Astrocyte (in vitro differentiated cells and primary cell): ENCODE data around the gene AUTS2. TPM values are rescaled to one million over a fixed set of nuclear protein-coding genes. Genes with fewer than 3 reads are reported as not detected.

ENCODE experiments used
- DNase-seq: peaks from one replicate; pipeline ENCODE4 v3.0.0-alpha.2; 2010; ENCODE audit warnings: low read depth
- FAIRE-seq: peaks from 2 replicates; lab custom pipeline; 2011; peaks lifted over from hg19 to GRCh38; lab: Jason Lieb, UNC
- H2AFZ ChIP-seq: 2 replicates; pipeline ENCODE4 v1.6.0; 2012; ENCODE audit warnings: low read depth, low read length, inconsistent platforms
- H3K27ac ChIP-seq: 2 replicates; pipeline ENCODE4 v1.5.1; 2011; ENCODE audit warnings: low read depth, low read length, inconsistent platforms
- H3K27me3 ChIP-seq: 2 replicates; pipeline ENCODE4 v1.6.0; 2011; ENCODE audit warnings: low read length, inconsistent platforms; ENCODE audit not compliant: insufficient read depth
- H3K36me3 ChIP-seq: 2 replicates; pipeline ENCODE4 v1.5.1; 2011; ENCODE audit warnings: low read length, inconsistent platforms; ENCODE audit not compliant: insufficient read depth
- H3K4me1 ChIP-seq: 2 replicates; pipeline ENCODE4 v1.5.1; 2011; ENCODE audit warnings: low read length, inconsistent platforms; ENCODE audit not compliant: insufficient read depth
- H3K4me2 ChIP-seq: 2 replicates; pipeline ENCODE4 v1.6.0; 2012; ENCODE audit warnings: low read length, inconsistent platforms
- H3K4me3 ChIP-seq: 2 replicates; pipeline ENCODE4 v1.5.1; 2011; ENCODE audit warnings: low read depth, mild to moderate bottlenecking, low read length, inconsistent platforms; ENCODE audit not compliant: insufficient read depth
- H3K79me2 ChIP-seq: 2 replicates; pipeline ENCODE4 v1.6.0; 2012; ENCODE audit warnings: mild to moderate bottlenecking, low read length, inconsistent platforms; ENCODE audit not compliant: insufficient read depth
- H3K9ac ChIP-seq: 2 replicates; pipeline ENCODE4 v1.6.0; 2012; ENCODE audit warnings: mild to moderate bottlenecking, low read length, inconsistent platforms
- H3K9me3 ChIP-seq: 2 replicates; pipeline ENCODE4 v1.5.1; 2012; ENCODE audit warnings: low read depth, mild to moderate bottlenecking, low read length, inconsistent platforms; ENCODE audit not compliant: insufficient read depth
- H4K20me1 ChIP-seq: 2 replicates; pipeline ENCODE4 v1.6.0; 2012; ENCODE audit warnings: low read length, inconsistent platforms; ENCODE audit not compliant: insufficient read depth
- H3K27ac Mint-ChIP-seq: one replicate; pipeline ENCODE4 v1.8.0; 2021; ENCODE audit warnings: mild to moderate bottlenecking, mixed read lengths; ENCODE audit not compliant: unreplicated experiment
- H3K27me3 Mint-ChIP-seq: one replicate; pipeline ENCODE4 v1.8.0; 2021; ENCODE audit warnings: low read depth, mixed read lengths; ENCODE audit not compliant: unreplicated experiment
- H3K36me3 Mint-ChIP-seq: one replicate; pipeline ENCODE4 v1.8.0; 2021; ENCODE audit warnings: low read depth, mixed read lengths; ENCODE audit not compliant: unreplicated experiment
- H3K4me1 Mint-ChIP-seq: one replicate; pipeline ENCODE4 v1.8.0; 2021; ENCODE audit warnings: low read depth, mixed read lengths; ENCODE audit not compliant: unreplicated experiment
- H3K4me3 Mint-ChIP-seq: one replicate; pipeline ENCODE4 v1.8.0; 2021; ENCODE audit warnings: mild to moderate bottlenecking, moderate library complexity, mixed read lengths; ENCODE audit not compliant: unreplicated experiment
- H3K9me3 Mint-ChIP-seq: one replicate; pipeline ENCODE4 v1.8.0; 2021; ENCODE audit warnings: mild to moderate bottlenecking, mixed read lengths; ENCODE audit not compliant: unreplicated experiment
- CTCF ChIP-seq: IDR thresholded peaks from 2 replicates; pipeline ENCODE4 v1.5.1; 2011; ENCODE audit warnings: low read depth, mild to moderate bottlenecking, inconsistent platforms, low read length, moderate library complexity; ENCODE audit not compliant: insufficient read depth
- EZH2 ChIP-seq: IDR thresholded peaks from 2 replicates; pipeline ENCODE4 v1.6.1; 2012; ENCODE audit warnings: mild to moderate bottlenecking, low read length, inconsistent platforms; ENCODE audit not compliant: insufficient read depth
- total RNA-seq: library from RNA; stranded (reverse); gene quantifications from 2 replicates; pipeline ENCODE4 v1.2.1, GENCODE V29; 2021

The AUTS2 gene
- total RNA-seq, 1 donor from 2014 or later: 73.2 TPM

- peaks cover 5% of the 10 kb centered on the region for H3K79me2 ChIP-seq
- no peak overlapping the region for H3K27ac ChIP-seq
- no peaks in the 10 kb centered on the region for H3K9me3 Mint-ChIP-seq
- H3K4me1 Mint-ChIP-seq: peaks cover 15% of the 10 kb centered on the region
- TF ChIP-seq EZH2: no peak
- TF ChIP-seq CTCF: no peak
- no peaks in the 10 kb centered on the region for H3K36me3 ChIP-seq
- no peak overlapping the region for H3K27ac Mint-ChIP-seq
- H2AFZ ChIP-seq: no peak overlapping the region
- no peaks in the 10 kb centered on the region for H3K27me3 ChIP-seq
- H3K4me1 ChIP-seq: no peaks in the 10 kb centered on the region
- no peak overlapping the region for H3K4me3 Mint-ChIP-seq
- no peak overlapping the region for H3K4me3 ChIP-seq
- H3K4me2 ChIP-seq: no peak overlapping the region
- no peak overlapping the region for H3K9ac ChIP-seq
- FAIRE-seq: no peak
- H3K27me3 Mint-ChIP-seq: no peaks in the 10 kb centered on the region
- H3K36me3 Mint-ChIP-seq: no peaks in the 10 kb centered on the region
- H4K20me1 ChIP-seq: peaks cover 17% of the 10 kb centered on the region
- H3K9me3 ChIP-seq: no peaks in the 10 kb centered on the region
- no peak for DNase-seq
Observed at GRCh38 chr7:69895446-69895845, 297.2 kb downstream of the AUTS2 start.

DNA sequence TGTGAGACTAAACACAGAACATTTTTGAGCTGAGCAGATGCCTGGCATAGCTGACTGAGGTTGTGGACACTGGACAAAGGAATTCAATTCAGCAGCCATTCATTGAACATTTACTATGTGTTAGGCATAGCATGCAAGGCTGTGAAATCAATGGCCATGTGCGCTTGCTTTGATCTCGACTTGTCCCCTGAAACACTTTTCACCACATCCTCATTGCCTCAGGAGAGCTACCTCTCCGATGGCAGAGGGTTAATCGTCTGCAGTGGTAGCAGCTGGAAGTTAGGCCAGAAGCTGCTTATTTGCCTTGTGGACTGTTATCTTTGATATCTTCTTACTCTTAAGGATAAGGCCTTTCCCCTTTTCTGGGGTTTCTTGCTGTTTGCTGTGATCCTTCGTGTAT, 297.8 kb downstream of the AUTS2 start:
- peaks cover 14% of the 10 kb centered on the region for H4K20me1 ChIP-seq
- Mint-ChIP-seq H3K9me3 (no peaks in the 10 kb centered on the region), H3K4me3 (no peak overlapping the region), H3K4me1 (peaks cover 15% of the 10 kb centered on the region), H3K27me3 (no peaks in the 10 kb centered on the region), H3K36me3 (no peaks in the 10 kb centered on the region), H3K27ac (peak overlapping the region; percentile 47)
- H3K9ac ChIP-seq: no peak overlapping the region
- no peak overlapping the region for H2AFZ ChIP-seq
- no peaks in the 10 kb centered on the region for H3K9me3 ChIP-seq
- H3K27me3 ChIP-seq: no peaks in the 10 kb centered on the region
- H3K36me3 ChIP-seq: no peaks in the 10 kb centered on the region
- no peak for TF ChIP-seq EZH2
- no peak for DNase-seq
- FAIRE-seq: no peak
- H3K79me2 ChIP-seq: peaks cover 5% of the 10 kb centered on the region
- H3K27ac ChIP-seq: no peak overlapping the region
- no peaks in the 10 kb centered on the region for H3K4me1 ChIP-seq
- no peak overlapping the region for H3K4me3 ChIP-seq
- no peak overlapping the region for H3K4me2 ChIP-seq

DNA sequence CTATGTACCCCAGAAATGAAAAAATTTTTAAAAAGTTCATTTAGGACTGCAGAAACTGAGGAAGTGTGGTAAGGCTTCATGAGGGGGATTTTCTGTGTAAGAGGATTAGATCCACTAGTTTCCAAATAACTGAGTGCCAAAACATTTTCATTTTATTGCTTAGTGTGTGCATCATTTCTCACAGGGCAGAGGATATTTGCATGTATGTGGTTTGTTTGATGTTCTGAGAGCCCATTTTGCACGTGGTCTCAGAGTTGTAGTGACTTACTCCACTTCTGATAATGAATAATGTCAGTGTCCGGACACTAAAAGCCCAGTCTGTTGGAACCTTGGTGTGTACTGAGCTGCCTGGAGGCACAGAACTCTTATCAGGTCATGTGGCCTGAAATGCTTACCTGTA, 299.9 kb downstream of the AUTS2 start:
- FAIRE-seq (no peak), DNase-seq (no peak)
- H4K20me1 ChIP-seq: peaks cover 12% of the 10 kb centered on the region
- peaks cover 5% of the 10 kb centered on the region for H3K79me2 ChIP-seq
- no peaks in the 10 kb centered on the region for H3K36me3 ChIP-seq
- no peaks in the 10 kb centered on the region for H3K4me1 ChIP-seq
- no peaks in the 10 kb centered on the region for H3K9me3 ChIP-seq
- H2AFZ ChIP-seq: no peak overlapping the region
- H3K4me1 Mint-ChIP-seq: peaks cover 18% of the 10 kb centered on the region
- no peak overlapping the region for H3K27ac Mint-ChIP-seq
- no peaks in the 10 kb centered on the region for H3K36me3 Mint-ChIP-seq
- H3K9ac ChIP-seq: no peak overlapping the region
- H3K9me3 Mint-ChIP-seq: no peaks in the 10 kb centered on the region
- no peak overlapping the region for H3K27ac ChIP-seq
- no peak for TF ChIP-seq CTCF
- no peak for TF ChIP-seq EZH2
- no peaks in the 10 kb centered on the region for H3K27me3 Mint-ChIP-seq
- no peak overlapping the region for H3K4me3 Mint-ChIP-seq
- no peaks in the 10 kb centered on the region for H3K27me3 ChIP-seq
- no peak overlapping the region for H3K4me2 ChIP-seq
- H3K4me3 ChIP-seq: no peak overlapping the region
